HEK293 (cell line): Measurements from ENCODE around the gene HMGB3.

ENCODE experiments used
- CTCF ChIA-PET: fragments of 350-600 bp; formaldehyde crosslinking; extraction: SDS; loops from one replicate; lab custom pipeline; 2021; ENCODE audit warnings: antibody characterized with exemption; lab: Yijun Ruan, JAX
- POLR2A ChIA-PET: fragments of 300-600 bp; formaldehyde crosslinking; extraction: SDS; loops from one replicate; lab custom pipeline; 2020; ENCODE audit warnings: antibody characterized with exemption, inconsistent platforms; lab: Yijun Ruan, JAX
- H3K27ac ChIP-seq: fragments of 200-500 bp; sonication (Bioruptor generic); 2 replicates; pipeline ENCODE4 v1.5.1; 2014; ENCODE audit warnings: low read depth, low read length, control low read depth, inconsistent platforms; ENCODE audit errors: extremely low read depth
- H3K36me3 ChIP-seq, 2 experiments: fragments of 200-500 bp in 1 of 2; sonication (Bioruptor generic) in 1 of 2; 1 replicate in 1 of 2; 2 replicates in 1 of 2; pipeline ENCODE4 v1.5.1; 2014 to 2017; ENCODE audit warnings: inconsistent platforms in 2 of 2, low read length in 2 of 2; ENCODE audit not compliant: control insufficient read depth in 2 of 2, insufficient read depth in 1 of 2
- H3K4me1 ChIP-seq: fragments of 200-500 bp; sonication (Bioruptor generic); 2 replicates; pipeline ENCODE4 v1.5.1; 2014; ENCODE audit warnings: mild to moderate bottlenecking, low read length, inconsistent platforms; ENCODE audit not compliant: control insufficient read depth, insufficient read depth
- H3K4me3 ChIP-seq: 2 replicates; pipeline ENCODE4 v1.5.1; 2011; ENCODE audit warnings: low read depth, mild to moderate bottlenecking, control low read depth, low read length, moderate library complexity
- H3K9me3 ChIP-seq: fragments of 200-500 bp; sonication (Bioruptor generic); 2 replicates; pipeline ENCODE4 v1.5.1; 2014; ENCODE audit warnings: low read depth, low read length, inconsistent platforms; ENCODE audit not compliant: control insufficient read depth, insufficient read depth
- TRIM28 ChIP-seq: IDR thresholded peaks from 2 replicates; pipeline ENCODE4 v1.6.1; 2011; ENCODE audit warnings: low read length, control low read depth, borderline replicate concordance
- ZBTB21 ChIP-seq: fragments of 450-650 bp; formaldehyde crosslinking; IDR thresholded peaks from 2 replicates; pipeline ENCODE4 v1.5.1; 2017; ENCODE audit warnings: missing biosample characterization, missing genetic modification characterization
- ZNF121 ChIP-seq: fragments of 450-650 bp; formaldehyde crosslinking; IDR thresholded peaks from 2 replicates; pipeline ENCODE4 v1.5.1; 2016; ENCODE audit warnings: missing biosample characterization, missing genetic modification characterization
- ZNF184 ChIP-seq: fragments of 450-650 bp; IDR thresholded peaks from 2 replicates; pipeline ENCODE4 v1.5.1; 2018; ENCODE audit warnings: missing biosample characterization, mild to moderate bottlenecking, missing genetic modification characterization
- ZNF600 ChIP-seq: fragments of 450-650 bp; formaldehyde crosslinking; IDR thresholded peaks from 2 replicates; pipeline ENCODE4 v1.5.1; 2016; ENCODE audit warnings: missing biosample characterization, missing genetic modification characterization
- ZNF670 ChIP-seq: fragments of 450-650 bp; formaldehyde crosslinking; IDR thresholded peaks from 2 replicates; pipeline ENCODE4 v1.5.1; 2016; ENCODE audit warnings: missing biosample characterization, missing genetic modification characterization, low read depth
- TF ChIP-seq, protein P1 (sequence below): fragments of 450-650 bp; formaldehyde crosslinking; IDR thresholded peaks from 2 replicates; pipeline ENCODE4 v1.5.1; 2016; ENCODE audit warnings: missing biosample characterization, missing genetic modification characterization, borderline replicate concordance
- TF ChIP-seq, protein P2 (sequence below): fragments of 450-650 bp; formaldehyde crosslinking; IDR thresholded peaks from 2 replicates; pipeline ENCODE4 v1.5.1; 2016; ENCODE audit warnings: missing biosample characterization, missing genetic modification characterization
- TF ChIP-seq, protein P3 (sequence below): fragments of 450-650 bp; formaldehyde crosslinking; IDR thresholded peaks from 2 replicates; pipeline ENCODE4 v1.5.1; 2016; ENCODE audit warnings: missing biosample characterization, missing genetic modification characterization, borderline replicate concordance
- TF ChIP-seq, protein P4 (sequence below): fragments of 450-650 bp; formaldehyde crosslinking; IDR thresholded peaks from 2 replicates; pipeline ENCODE4 v1.5.1; 2017; ENCODE audit warnings: missing biosample characterization, mild to moderate bottlenecking, missing genetic modification characterization, moderate library complexity
- TF ChIP-seq, protein P5 (sequence below): fragments of 450-650 bp; formaldehyde crosslinking; IDR thresholded peaks from 2 replicates; pipeline ENCODE4 v1.5.1; 2016; ENCODE audit warnings: missing biosample characterization, missing genetic modification characterization
- TF ChIP-seq, protein P6 (sequence below): fragments of 450-650 bp; formaldehyde crosslinking; conservative IDR thresholded peaks from 2 replicates; pipeline ENCODE4 v1.5.1; 2016; ENCODE audit warnings: low read depth, missing biosample characterization, missing genetic modification characterization

HMGB3 gene

DNA sequence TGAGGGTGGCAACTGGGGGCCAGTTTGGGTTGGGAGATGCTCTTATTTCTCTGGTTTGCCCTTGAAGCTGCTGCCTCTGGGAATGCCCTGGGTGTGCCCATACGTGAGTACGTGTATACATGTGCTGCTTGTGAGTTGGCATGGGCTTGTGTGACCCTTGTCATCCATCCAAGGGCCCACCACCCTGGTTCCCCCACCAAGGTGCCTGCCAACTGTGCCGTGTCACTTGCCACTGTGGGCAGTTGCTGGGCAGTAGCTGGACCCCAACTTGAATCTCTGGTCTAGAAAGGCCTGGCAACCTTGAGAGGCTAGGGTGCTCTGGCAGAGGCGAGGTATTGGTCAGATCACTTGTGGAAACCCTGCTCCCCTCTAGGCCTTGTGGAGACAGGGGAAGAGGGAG, 2.4 kb upstream of the HMGB3 start:
- no peak overlapping the region for H3K27ac ChIP-seq
- H3K9me3 ChIP-seq: no peaks in the 10 kb centered on the region
- POLR2A ChIA-PET: no interaction called here
- H3K36me3 ChIP-seq: peaks cover 0 to 7% of the 10 kb centered on the region in 2 experiments; a peak in 2 of 3 replicates
- no peak overlapping the region for H3K4me3 ChIP-seq
- CTCF ChIA-PET: no interaction called here
- H3K4me1 ChIP-seq: no peaks in the 10 kb centered on the region
- no peak for TF ChIP-seq ZNF184
- no peak for TF ChIP-seq ZNF121
- TF ChIP-seq ZNF670 (tag by site-specific recombination): no peak
- no peak for TF ChIP-seq TRIM28
- TF ChIP-seq, protein P1, sequence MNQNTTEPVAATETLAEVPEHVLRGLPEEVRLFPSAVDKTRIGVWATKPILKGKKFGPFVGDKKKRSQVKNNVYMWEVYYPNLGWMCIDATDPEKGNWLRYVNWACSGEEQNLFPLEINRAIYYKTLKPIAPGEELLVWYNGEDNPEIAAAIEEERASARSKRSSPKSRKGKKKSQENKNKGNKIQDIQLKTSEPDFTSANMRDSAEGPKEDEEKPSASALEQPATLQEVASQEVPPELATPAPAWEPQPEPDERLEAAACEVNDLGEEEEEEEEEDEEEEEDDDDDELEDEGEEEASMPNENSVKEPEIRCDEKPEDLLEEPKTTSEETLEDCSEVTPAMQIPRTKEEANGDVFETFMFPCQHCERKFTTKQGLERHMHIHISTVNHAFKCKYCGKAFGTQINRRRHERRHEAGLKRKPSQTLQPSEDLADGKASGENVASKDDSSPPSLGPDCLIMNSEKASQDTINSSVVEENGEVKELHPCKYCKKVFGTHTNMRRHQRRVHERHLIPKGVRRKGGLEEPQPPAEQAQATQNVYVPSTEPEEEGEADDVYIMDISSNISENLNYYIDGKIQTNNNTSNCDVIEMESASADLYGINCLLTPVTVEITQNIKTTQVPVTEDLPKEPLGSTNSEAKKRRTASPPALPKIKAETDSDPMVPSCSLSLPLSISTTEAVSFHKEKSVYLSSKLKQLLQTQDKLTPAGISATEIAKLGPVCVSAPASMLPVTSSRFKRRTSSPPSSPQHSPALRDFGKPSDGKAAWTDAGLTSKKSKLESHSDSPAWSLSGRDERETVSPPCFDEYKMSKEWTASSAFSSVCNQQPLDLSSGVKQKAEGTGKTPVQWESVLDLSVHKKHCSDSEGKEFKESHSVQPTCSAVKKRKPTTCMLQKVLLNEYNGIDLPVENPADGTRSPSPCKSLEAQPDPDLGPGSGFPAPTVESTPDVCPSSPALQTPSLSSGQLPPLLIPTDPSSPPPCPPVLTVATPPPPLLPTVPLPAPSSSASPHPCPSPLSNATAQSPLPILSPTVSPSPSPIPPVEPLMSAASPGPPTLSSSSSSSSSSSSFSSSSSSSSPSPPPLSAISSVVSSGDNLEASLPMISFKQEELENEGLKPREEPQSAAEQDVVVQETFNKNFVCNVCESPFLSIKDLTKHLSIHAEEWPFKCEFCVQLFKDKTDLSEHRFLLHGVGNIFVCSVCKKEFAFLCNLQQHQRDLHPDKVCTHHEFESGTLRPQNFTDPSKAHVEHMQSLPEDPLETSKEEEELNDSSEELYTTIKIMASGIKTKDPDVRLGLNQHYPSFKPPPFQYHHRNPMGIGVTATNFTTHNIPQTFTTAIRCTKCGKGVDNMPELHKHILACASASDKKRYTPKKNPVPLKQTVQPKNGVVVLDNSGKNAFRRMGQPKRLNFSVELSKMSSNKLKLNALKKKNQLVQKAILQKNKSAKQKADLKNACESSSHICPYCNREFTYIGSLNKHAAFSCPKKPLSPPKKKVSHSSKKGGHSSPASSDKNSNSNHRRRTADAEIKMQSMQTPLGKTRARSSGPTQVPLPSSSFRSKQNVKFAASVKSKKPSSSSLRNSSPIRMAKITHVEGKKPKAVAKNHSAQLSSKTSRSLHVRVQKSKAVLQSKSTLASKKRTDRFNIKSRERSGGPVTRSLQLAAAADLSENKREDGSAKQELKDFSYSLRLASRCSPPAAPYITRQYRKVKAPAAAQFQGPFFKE (tag by site-specific recombination): no peak
- TF ChIP-seq, protein P2, sequence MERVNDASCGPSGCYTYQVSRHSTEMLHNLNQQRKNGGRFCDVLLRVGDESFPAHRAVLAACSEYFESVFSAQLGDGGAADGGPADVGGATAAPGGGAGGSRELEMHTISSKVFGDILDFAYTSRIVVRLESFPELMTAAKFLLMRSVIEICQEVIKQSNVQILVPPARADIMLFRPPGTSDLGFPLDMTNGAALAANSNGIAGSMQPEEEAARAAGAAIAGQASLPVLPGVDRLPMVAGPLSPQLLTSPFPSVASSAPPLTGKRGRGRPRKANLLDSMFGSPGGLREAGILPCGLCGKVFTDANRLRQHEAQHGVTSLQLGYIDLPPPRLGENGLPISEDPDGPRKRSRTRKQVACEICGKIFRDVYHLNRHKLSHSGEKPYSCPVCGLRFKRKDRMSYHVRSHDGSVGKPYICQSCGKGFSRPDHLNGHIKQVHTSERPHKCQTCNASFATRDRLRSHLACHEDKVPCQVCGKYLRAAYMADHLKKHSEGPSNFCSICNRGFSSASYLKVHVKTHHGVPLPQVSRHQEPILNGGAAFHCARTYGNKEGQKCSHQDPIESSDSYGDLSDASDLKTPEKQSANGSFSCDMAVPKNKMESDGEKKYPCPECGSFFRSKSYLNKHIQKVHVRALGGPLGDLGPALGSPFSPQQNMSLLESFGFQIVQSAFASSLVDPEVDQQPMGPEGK: no peak
- TF ChIP-seq ZNF600: no peak
- TF ChIP-seq, protein P3, sequence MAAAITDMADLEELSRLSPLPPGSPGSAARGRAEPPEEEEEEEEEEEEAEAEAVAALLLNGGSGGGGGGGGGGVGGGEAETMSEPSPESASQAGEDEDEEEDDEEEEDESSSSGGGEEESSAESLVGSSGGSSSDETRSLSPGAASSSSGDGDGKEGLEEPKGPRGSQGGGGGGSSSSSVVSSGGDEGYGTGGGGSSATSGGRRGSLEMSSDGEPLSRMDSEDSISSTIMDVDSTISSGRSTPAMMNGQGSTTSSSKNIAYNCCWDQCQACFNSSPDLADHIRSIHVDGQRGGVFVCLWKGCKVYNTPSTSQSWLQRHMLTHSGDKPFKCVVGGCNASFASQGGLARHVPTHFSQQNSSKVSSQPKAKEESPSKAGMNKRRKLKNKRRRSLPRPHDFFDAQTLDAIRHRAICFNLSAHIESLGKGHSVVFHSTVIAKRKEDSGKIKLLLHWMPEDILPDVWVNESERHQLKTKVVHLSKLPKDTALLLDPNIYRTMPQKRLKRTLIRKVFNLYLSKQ: no peak
- TF ChIP-seq ZBTB21 (tag by site-specific recombination): no peak
- TF ChIP-seq, protein P4, sequence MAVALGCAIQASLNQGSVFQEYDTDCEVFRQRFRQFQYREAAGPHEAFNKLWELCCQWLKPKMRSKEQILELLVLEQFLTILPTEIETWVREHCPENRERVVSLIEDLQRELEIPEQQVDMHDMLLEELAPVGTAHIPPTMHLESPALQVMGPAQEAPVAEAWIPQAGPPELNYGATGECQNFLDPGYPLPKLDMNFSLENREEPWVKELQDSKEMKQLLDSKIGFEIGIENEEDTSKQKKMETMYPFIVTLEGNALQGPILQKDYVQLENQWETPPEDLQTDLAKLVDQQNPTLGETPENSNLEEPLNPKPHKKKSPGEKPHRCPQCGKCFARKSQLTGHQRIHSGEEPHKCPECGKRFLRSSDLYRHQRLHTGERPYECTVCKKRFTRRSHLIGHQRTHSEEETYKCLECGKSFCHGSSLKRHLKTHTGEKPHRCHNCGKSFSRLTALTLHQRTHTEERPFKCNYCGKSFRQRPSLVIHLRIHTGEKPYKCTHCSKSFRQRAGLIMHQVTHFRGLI (tag by site-specific recombination): no peak
- TF ChIP-seq, protein P5, sequence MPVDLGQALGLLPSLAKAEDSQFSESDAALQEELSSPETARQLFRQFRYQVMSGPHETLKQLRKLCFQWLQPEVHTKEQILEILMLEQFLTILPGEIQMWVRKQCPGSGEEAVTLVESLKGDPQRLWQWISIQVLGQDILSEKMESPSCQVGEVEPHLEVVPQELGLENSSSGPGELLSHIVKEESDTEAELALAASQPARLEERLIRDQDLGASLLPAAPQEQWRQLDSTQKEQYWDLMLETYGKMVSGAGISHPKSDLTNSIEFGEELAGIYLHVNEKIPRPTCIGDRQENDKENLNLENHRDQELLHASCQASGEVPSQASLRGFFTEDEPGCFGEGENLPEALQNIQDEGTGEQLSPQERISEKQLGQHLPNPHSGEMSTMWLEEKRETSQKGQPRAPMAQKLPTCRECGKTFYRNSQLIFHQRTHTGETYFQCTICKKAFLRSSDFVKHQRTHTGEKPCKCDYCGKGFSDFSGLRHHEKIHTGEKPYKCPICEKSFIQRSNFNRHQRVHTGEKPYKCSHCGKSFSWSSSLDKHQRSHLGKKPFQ: no peak
- TF ChIP-seq, protein P6, sequence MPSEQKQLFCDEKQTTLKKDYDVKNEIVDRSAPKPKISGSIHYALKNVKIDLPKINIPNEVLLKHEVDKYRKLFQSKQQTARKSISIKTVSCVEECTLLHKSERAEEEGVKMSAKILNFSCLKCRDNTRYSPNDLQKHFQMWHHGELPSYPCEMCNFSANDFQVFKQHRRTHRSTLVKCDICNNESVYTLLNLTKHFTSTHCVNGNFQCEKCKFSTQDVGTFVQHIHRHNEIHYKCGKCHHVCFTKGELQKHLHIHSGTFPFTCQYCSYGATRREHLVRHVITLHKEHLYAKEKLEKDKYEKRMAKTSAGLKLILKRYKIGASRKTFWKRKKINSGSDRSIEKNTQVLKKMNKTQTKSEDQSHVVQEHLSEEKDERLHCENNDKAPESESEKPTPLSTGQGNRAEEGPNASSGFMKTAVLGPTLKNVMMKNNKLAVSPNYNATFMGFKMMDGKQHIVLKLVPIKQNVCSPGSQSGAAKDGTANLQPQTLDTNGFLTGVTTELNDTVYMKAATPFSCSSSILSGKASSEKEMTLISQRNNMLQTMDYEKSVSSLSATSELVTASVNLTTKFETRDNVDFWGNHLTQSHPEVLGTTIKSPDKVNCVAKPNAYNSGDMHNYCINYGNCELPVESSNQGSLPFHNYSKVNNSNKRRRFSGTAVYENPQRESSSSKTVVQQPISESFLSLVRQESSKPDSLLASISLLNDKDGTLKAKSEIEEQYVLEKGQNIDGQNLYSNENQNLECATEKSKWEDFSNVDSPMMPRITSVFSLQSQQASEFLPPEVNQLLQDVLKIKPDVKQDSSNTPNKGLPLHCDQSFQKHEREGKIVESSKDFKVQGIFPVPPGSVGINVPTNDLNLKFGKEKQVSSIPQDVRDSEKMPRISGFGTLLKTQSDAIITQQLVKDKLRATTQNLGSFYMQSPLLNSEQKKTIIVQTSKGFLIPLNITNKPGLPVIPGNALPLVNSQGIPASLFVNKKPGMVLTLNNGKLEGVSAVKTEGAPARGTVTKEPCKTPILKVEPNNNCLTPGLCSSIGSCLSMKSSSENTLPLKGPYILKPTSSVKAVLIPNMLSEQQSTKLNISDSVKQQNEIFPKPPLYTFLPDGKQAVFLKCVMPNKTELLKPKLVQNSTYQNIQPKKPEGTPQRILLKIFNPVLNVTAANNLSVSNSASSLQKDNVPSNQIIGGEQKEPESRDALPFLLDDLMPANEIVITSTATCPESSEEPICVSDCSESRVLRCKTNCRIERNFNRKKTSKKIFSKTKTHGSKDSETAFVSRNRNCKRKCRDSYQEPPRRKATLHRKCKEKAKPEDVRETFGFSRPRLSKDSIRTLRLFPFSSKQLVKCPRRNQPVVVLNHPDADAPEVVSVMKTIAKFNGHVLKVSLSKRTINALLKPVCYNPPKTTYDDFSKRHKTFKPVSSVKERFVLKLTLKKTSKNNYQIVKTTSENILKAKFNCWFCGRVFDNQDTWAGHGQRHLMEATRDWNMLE (tag by site-specific recombination): no peak
- TF ChIP-seq, all 188 proteins: peak for 0
